ENCODE results near the gene NUDT3.

The NUDT3 gene

GRCh38 chr6:34315256-34315655, 77.2 kb downstream of the NUDT3 start:
- Histone ChIP-seq H3K36me3 (no peaks in the 10 kb centered on the region), H3K27me3 (no peaks in the 10 kb centered on the region), H3K4me1 (peaks cover 0 to 35% (median 21%) of the 10 kb centered on the region in 4 donors), H3K4me3 (no peak overlapping the region), H3K27ac (no peak overlapping the region), H3K9me3 (no peaks in the 10 kb centered on the region)
- DNase-seq: no peak
- no peak for TF ChIP-seq CTCF (IDR thresholded peaks at IDR 0.05)
- intact Hi-C loops (cut with DNase I; ENCODE audit: low total_unique reads): no loop called here

- intact Hi-C loops (cut with DNase I; ENCODE audit: low total_unique reads): no loop called here
- TF ChIP-seq CTCF (IDR thresholded peaks at IDR 0.05): no peak
- H3K36me3 ChIP-seq: no peaks in the 10 kb centered on the region
- no peaks in the 10 kb centered on the region for H3K9me3 ChIP-seq
- H3K27me3 ChIP-seq: no peaks in the 10 kb centered on the region
- DNase-seq: no peak
- H3K27ac ChIP-seq: no peak overlapping the region
- H3K4me1 ChIP-seq: peaks cover 0 to 18% (median 5%) of the 10 kb centered on the region in 4 donors
- no peak overlapping the region for H3K4me3 ChIP-seq
These were observed 80.2 kb downstream of the NUDT3 start for GRCh38 chr6:34312259-34312658.

- H3K9me3 ChIP-seq: no peaks in the 10 kb centered on the region
- no peak for DNase-seq
- intact Hi-C loops (cut with DNase I; ENCODE audit: low total_unique reads): no loop called here
- TF ChIP-seq CTCF (IDR thresholded peaks at IDR 0.05): no peak
- no peaks in the 10 kb centered on the region for H3K36me3 ChIP-seq
- H3K4me1 ChIP-seq: peaks cover 0 to 18% (median 14%) of the 10 kb centered on the region in 4 donors
- H3K27ac ChIP-seq: no peak overlapping the region
- H3K4me3 ChIP-seq: no peak overlapping the region
- H3K27me3 ChIP-seq: no peaks in the 10 kb centered on the region
These were observed 81.7 kb downstream of the NUDT3 start for GRCh38 chr6:34310817-34311216.

GRCh38 chr6:34308483-34308882, 84.0 kb downstream of the NUDT3 start:
- H3K27me3 ChIP-seq: no peaks in the 10 kb centered on the region
- no peak overlapping the region for H3K27ac ChIP-seq
- no peaks in the 10 kb centered on the region for H3K9me3 ChIP-seq
- intact Hi-C loops (cut with DNase I; ENCODE audit: low total_unique reads): no loop called here
- peaks cover 0 to 38% (median 23%) of the 10 kb centered on the region in 4 donors for H3K4me1 ChIP-seq
- DNase-seq: no peak
- no peaks in the 10 kb centered on the region for H3K36me3 ChIP-seq
- no peak for TF ChIP-seq CTCF (IDR thresholded peaks at IDR 0.05)
- no peak overlapping the region for H3K4me3 ChIP-seq

GRCh38 chr6:34305982-34306708, 86.3 kb downstream of the NUDT3 start:
- no peaks in the 10 kb centered on the region for H3K9me3 ChIP-seq
- peak overlapping the region in 1 of 2 donors; percentile 2 for H3K27ac ChIP-seq
- intact Hi-C loops (cut with DNase I; ENCODE audit: low total_unique reads): no loop called here
- H3K4me1 ChIP-seq: peaks cover 0 to 62% (median 34%) of the 10 kb centered on the region in 4 donors
- DNase-seq: no peak
- no peaks in the 10 kb centered on the region for H3K27me3 ChIP-seq
- no peaks in the 10 kb centered on the region for H3K36me3 ChIP-seq
- H3K4me3 ChIP-seq: no peak overlapping the region
- TF ChIP-seq CTCF (IDR thresholded peaks at IDR 0.05): no peak
